Activated B cell treated with CpG ODN at 0.5 μM for 24 hours (primary cell): ENCODE measurements around the gene VSNL1. TPM values are rescaled to one million over a fixed set of nuclear protein-coding genes. Genes with fewer than 3 reads are reported as not detected.

Experiments used
- ATAC-seq: fragments of 200-7000 bp; cut with Tn5 transposase; one replicate; pipeline ENCODE4 v1.10.0; 2021; ENCODE audit warnings: low read depth, mild to moderate bottlenecking, moderate library complexity
- CTCF ChIA-PET: fragments of 350-600 bp; sonication (Branson Sonifier 250); formaldehyde crosslinking; loops from one replicate; lab custom pipeline; 2021; ENCODE audit warnings: antibody characterized with exemption; lab: Charles Lee
- POLR2A ChIA-PET: fragments of 350-600 bp; sonication (Branson Sonifier 250); formaldehyde crosslinking; loops from one replicate; lab custom pipeline; 2021; ENCODE audit warnings: antibody characterized with exemption; lab: Charles Lee
- DNase-seq: peaks from one replicate; pipeline ENCODE4 v3.0.0; 2022
- H3K27ac Mint-ChIP-seq: one replicate; pipeline ENCODE4 v1.8.0; 2020; ENCODE audit warnings: mixed read lengths
- H3K27me3 Mint-ChIP-seq: one replicate; pipeline ENCODE4 v1.8.0; 2021; ENCODE audit warnings: mixed read lengths
- H3K36me3 Mint-ChIP-seq: one replicate; pipeline ENCODE4 v1.8.0; 2021; ENCODE audit warnings: low read depth, mixed read lengths
- H3K4me1 Mint-ChIP-seq: one replicate; pipeline ENCODE4 v1.8.0; 2021; ENCODE audit warnings: mixed read lengths
- H3K4me3 Mint-ChIP-seq: one replicate; pipeline ENCODE4 v1.8.0; 2020; ENCODE audit warnings: mild to moderate bottlenecking, mixed read lengths
- H3K9me3 Mint-ChIP-seq: one replicate; pipeline ENCODE4 v1.8.0; 2020; ENCODE audit warnings: mixed read lengths
- intact Hi-C: fragments of 100-400 bp; cut with micrococcal nuclease; formaldehyde crosslinking; loops from one replicate; pipeline ENCODE4 v1.15.1; 2024
- total RNA-seq: library from RNA; stranded (reverse); gene quantifications from 2 replicates; pipeline ENCODE4 v1.2.3, GENCODE V29; 2022
- TF ChIP-seq, protein P1 (sequence below): fragments of 200-600 bp; IDR thresholded peaks from one replicate; pipeline ENCODE4 v1.8.0; 2022; ENCODE audit warnings: antibody characterized with exemption, mild to moderate bottlenecking

The VSNL1 gene
- total RNA-seq, 1 donor from 2014 or later = not detected

DNA sequence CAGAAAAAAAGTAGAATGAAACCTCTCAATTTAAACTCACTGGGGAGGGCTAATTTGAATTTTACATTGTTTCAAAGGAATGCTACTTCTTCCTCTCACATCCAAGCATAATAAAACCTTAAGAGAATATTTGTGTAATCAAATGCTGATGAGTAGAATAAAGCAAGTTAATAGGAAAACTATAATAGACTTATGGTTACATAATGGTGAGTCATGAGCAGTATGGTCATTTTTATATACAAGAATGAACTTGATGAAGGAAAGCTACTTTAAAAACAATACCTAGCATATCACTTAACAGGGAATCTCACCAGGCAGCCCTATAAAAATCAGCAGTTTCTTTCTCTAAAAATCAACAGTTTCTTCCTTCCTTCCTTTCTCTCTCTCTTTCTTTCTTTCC, 80.3 kb downstream of the VSNL1 start:
- ChIA-PET POLR2A (no interaction called here), CTCF (no interaction called here)
- Mint-ChIP-seq H3K27ac (no peak overlapping the region), H3K9me3 (peaks cover 4% of the 10 kb centered on the region), H3K4me3 (no peak overlapping the region), H3K27me3 (peaks cover 26% of the 10 kb centered on the region), H3K4me1 (no peaks in the 10 kb centered on the region), H3K36me3 (no peaks in the 10 kb centered on the region)
- TF ChIP-seq, protein P1, sequence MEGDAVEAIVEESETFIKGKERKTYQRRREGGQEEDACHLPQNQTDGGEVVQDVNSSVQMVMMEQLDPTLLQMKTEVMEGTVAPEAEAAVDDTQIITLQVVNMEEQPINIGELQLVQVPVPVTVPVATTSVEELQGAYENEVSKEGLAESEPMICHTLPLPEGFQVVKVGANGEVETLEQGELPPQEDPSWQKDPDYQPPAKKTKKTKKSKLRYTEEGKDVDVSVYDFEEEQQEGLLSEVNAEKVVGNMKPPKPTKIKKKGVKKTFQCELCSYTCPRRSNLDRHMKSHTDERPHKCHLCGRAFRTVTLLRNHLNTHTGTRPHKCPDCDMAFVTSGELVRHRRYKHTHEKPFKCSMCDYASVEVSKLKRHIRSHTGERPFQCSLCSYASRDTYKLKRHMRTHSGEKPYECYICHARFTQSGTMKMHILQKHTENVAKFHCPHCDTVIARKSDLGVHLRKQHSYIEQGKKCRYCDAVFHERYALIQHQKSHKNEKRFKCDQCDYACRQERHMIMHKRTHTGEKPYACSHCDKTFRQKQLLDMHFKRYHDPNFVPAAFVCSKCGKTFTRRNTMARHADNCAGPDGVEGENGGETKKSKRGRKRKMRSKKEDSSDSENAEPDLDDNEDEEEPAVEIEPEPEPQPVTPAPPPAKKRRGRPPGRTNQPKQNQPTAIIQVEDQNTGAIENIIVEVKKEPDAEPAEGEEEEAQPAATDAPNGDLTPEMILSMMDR = no peak
- DNase-seq (no peak), ATAC-seq (no peak)
- intact Hi-C loops = no loop called here

GRCh38 chr2:17621781-17622180, 81.3 kb downstream of the VSNL1 start:
- TF ChIP-seq, protein P1 = no peak
- Mint-ChIP-seq H3K9me3 (peaks cover 4% of the 10 kb centered on the region), H3K27me3 (peaks cover 26% of the 10 kb centered on the region), H3K4me3 (no peak overlapping the region), H3K27ac (no peak overlapping the region), H3K36me3 (no peaks in the 10 kb centered on the region), H3K4me1 (no peaks in the 10 kb centered on the region)
- intact Hi-C loops = no loop called here
- ChIA-PET POLR2A (no interaction called here), CTCF (no interaction called here)
- ATAC-seq = no peak
- no peak for DNase-seq

DNA sequence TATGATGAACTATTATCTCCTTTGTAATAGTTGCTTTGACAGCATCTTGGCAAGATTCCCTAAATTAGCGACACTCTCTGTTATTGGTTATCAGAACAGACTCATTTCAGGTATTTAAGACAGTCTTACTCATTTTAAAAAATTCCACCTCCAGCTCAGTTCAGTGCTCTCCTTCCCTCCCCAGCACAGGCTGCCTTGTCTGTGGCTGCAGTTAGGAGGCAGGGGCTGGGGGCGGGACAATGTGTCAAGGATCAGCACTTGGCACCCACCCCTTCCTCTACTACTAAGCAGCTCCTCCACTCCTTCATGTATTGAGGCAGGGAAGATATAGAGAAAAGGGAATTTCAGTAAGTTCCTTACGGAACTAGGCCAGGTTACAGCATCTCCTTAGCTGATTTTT, 85.0 kb downstream of the VSNL1 start:
- Mint-ChIP-seq H3K9me3 (peaks cover 7% of the 10 kb centered on the region), H3K36me3 (no peaks in the 10 kb centered on the region)

DNA sequence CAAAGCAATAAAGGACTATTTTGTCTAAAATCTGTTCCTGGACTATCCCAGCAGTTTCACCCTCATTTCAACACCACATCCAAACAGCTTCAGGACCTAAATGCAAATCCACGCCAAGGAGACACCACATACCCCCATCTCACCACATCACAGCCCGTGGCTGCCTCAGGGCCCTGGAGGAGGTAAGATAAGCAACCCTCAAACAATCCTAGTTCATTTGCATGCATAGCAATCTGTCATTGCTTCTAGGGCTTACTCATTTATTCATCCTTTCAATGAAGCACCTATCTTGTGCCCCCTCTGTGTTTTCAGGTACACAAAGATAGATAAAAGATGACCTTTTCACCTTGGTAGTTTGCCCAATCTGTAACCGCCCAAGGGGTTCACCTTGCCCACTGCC, 86.5 kb downstream of the VSNL1 start:
- intact Hi-C loops = no loop called here
- Mint-ChIP-seq H3K27me3 (peaks cover 13% of the 10 kb centered on the region), H3K36me3 (no peaks in the 10 kb centered on the region), H3K4me1 (no peaks in the 10 kb centered on the region), H3K9me3 (peaks cover 7% of the 10 kb centered on the region), H3K27ac (no peak overlapping the region), H3K4me3 (no peak overlapping the region)
- ChIA-PET POLR2A (no interaction called here), CTCF (no interaction called here)
- DNase-seq (no peak), ATAC-seq (no peak)
- TF ChIP-seq, protein P1 = no peak

More for the DNA sequence above, 85.0 kb downstream of the VSNL1 start:
- ATAC-seq (no peak), DNase-seq (no peak)
- TF ChIP-seq, protein P1 = no peak
- no peaks in the 10 kb centered on the region for H3K4me1 Mint-ChIP-seq
- ChIA-PET POLR2A (interaction anchor here (0.7 kb wide), 1 partner anchor 974 kb away, joined by 4 read pairs; no protein-coding TSS in a partner anchor), CTCF (no interaction called here)
- intact Hi-C loops = no loop called here
- peaks cover 16% of the 10 kb centered on the region for H3K27me3 Mint-ChIP-seq
- H3K27ac Mint-ChIP-seq = no peak overlapping the region
- no peak overlapping the region for H3K4me3 Mint-ChIP-seq

- H3K27me3 Mint-ChIP-seq = peaks cover 12% of the 10 kb centered on the region
- TF ChIP-seq, protein P1 = no peak
- intact Hi-C loops = no loop called here
- no peak for ATAC-seq
- H3K4me1 Mint-ChIP-seq = no peaks in the 10 kb centered on the region
- ChIA-PET POLR2A (no interaction called here), CTCF (no interaction called here)
- no peak overlapping the region for H3K27ac Mint-ChIP-seq
- peaks cover 7% of the 10 kb centered on the region for H3K9me3 Mint-ChIP-seq
- DNase-seq = no peak
- H3K4me3 Mint-ChIP-seq = no peak overlapping the region
- no peaks in the 10 kb centered on the region for H3K36me3 Mint-ChIP-seq
Measured at GRCh38 chr2:17627434-17627833, 86.9 kb downstream of the VSNL1 start.
